Measurements from ENCODE around the gene MYRIP.

Gene MYRIP

GRCh38 chr3:40166997-40167396 is 357.6 kb downstream of the MYRIP start:
- TF ChIP-seq POLR2AphosphoS5 (IDR thresholded peaks at IDR 0.05; ENCODE audit: low read depth, low read length) (no peak), FOXP2 (optimal IDR thresholded peaks at IDR 0.05; ENCODE audit: borderline replicate concordance, extremely low read depth, extremely low read length, insufficient read depth) (no peak), SIN3A (IDR thresholded peaks at IDR 0.05; ENCODE audit: borderline replicate concordance, insufficient read depth, low read length) (no peak), TAF1 (IDR thresholded peaks at IDR 0.05; ENCODE audit: borderline replicate concordance, insufficient read depth, low read length) (no peak)
- TF ChIP-seq, protein P1, sequence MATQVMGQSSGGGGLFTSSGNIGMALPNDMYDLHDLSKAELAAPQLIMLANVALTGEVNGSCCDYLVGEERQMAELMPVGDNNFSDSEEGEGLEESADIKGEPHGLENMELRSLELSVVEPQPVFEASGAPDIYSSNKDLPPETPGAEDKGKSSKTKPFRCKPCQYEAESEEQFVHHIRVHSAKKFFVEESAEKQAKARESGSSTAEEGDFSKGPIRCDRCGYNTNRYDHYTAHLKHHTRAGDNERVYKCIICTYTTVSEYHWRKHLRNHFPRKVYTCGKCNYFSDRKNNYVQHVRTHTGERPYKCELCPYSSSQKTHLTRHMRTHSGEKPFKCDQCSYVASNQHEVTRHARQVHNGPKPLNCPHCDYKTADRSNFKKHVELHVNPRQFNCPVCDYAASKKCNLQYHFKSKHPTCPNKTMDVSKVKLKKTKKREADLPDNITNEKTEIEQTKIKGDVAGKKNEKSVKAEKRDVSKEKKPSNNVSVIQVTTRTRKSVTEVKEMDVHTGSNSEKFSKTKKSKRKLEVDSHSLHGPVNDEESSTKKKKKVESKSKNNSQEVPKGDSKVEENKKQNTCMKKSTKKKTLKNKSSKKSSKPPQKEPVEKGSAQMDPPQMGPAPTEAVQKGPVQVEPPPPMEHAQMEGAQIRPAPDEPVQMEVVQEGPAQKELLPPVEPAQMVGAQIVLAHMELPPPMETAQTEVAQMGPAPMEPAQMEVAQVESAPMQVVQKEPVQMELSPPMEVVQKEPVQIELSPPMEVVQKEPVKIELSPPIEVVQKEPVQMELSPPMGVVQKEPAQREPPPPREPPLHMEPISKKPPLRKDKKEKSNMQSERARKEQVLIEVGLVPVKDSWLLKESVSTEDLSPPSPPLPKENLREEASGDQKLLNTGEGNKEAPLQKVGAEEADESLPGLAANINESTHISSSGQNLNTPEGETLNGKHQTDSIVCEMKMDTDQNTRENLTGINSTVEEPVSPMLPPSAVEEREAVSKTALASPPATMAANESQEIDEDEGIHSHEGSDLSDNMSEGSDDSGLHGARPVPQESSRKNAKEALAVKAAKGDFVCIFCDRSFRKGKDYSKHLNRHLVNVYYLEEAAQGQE (IDR thresholded peaks at IDR 0.05; ENCODE audit: insufficient read depth in 1 of 2, low read depth in 2 of 2, low read length in 2 of 2) = no peak

DNA sequence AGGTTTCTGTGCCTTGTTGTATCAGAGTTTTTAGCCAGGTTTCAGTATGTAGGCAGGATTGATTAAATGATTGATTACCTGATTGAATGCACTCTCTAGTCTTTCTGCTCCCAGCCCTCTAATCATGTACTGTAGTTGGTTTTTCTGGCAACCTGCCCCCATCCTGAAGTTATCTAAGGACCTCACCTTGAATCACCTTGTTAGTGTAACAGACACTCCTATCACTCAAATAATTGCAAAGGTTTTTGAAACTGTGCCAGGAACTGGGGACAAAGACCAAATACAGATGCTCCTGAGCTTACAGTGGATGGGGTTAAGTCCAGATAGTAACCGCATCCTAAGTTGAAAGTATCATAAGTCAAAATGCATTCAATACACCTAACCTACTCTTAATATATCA is 358.5 kb downstream of the MYRIP start:
- TF ChIP-seq FOXP2 (optimal IDR thresholded peaks at IDR 0.05; ENCODE audit: borderline replicate concordance, extremely low read depth, extremely low read length, insufficient read depth) = no peak
- no peak for TF ChIP-seq TAF1 (IDR thresholded peaks at IDR 0.05; ENCODE audit: borderline replicate concordance, insufficient read depth, low read length)
- TF ChIP-seq POLR2AphosphoS5 (IDR thresholded peaks at IDR 0.05; ENCODE audit: low read depth, low read length) = no peak

- TF ChIP-seq SIN3A (IDR thresholded peaks at IDR 0.05; ENCODE audit: borderline replicate concordance, insufficient read depth, low read length) = no peak
- no peak for TF ChIP-seq FOXP2 (optimal IDR thresholded peaks at IDR 0.05; ENCODE audit: borderline replicate concordance, extremely low read depth, extremely low read length, insufficient read depth)
- TF ChIP-seq POLR2AphosphoS5 (IDR thresholded peaks at IDR 0.05; ENCODE audit: low read depth, low read length) = no peak
- TF ChIP-seq, protein P1 (IDR thresholded peaks at IDR 0.05; ENCODE audit: insufficient read depth in 1 of 2, low read depth in 2 of 2, low read length in 2 of 2) = no peak
- TF ChIP-seq TAF1 (IDR thresholded peaks at IDR 0.05; ENCODE audit: borderline replicate concordance, insufficient read depth, low read length) = no peak
Measured at GRCh38 chr3:40169983-40170382, 360.6 kb downstream of the MYRIP start.

DNA sequence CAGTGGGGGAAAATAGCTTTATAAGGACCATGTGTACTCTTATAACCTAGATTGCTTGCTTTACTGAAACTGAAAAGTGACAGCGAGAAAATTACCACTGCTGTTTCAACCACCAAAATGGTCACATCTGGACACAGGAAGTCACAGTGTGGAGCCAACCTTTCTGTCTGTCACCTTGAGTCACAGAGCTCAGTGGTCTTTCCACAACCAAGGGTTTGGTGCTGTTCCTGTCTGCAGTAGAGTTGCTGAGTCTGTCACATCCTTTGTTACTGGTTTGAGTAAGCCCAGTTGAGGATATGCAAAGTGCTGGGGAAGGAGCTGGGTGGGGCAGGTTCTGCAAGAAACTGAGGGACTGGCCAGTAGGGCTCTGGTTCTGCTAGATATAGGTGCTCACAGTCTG is 361.0 kb downstream of the MYRIP start:
- TF ChIP-seq FOXP2 (optimal IDR thresholded peaks at IDR 0.05; ENCODE audit: borderline replicate concordance, extremely low read depth, extremely low read length, insufficient read depth) = no peak
- no peak for TF ChIP-seq SIN3A (IDR thresholded peaks at IDR 0.05; ENCODE audit: borderline replicate concordance, insufficient read depth, low read length)
- no peak for TF ChIP-seq TAF1 (IDR thresholded peaks at IDR 0.05; ENCODE audit: borderline replicate concordance, insufficient read depth, low read length)
- TF ChIP-seq POLR2AphosphoS5 (IDR thresholded peaks at IDR 0.05; ENCODE audit: low read depth, low read length) = no peak
- TF ChIP-seq, protein P1 (IDR thresholded peaks at IDR 0.05; ENCODE audit: insufficient read depth in 1 of 2, low read depth in 2 of 2, low read length in 2 of 2) = no peak

- TF ChIP-seq FOXP2 (optimal IDR thresholded peaks at IDR 0.05; ENCODE audit: borderline replicate concordance, extremely low read depth, extremely low read length, insufficient read depth) (no peak), POLR2AphosphoS5 (IDR thresholded peaks at IDR 0.05; ENCODE audit: low read depth, low read length) (no peak), TAF1 (IDR thresholded peaks at IDR 0.05; ENCODE audit: borderline replicate concordance, insufficient read depth, low read length) (no peak), SIN3A (IDR thresholded peaks at IDR 0.05; ENCODE audit: borderline replicate concordance, insufficient read depth, low read length) (no peak)
- TF ChIP-seq, protein P1 (IDR thresholded peaks at IDR 0.05; ENCODE audit: insufficient read depth in 1 of 2, low read depth in 2 of 2, low read length in 2 of 2) = no peak
Measured at GRCh38 chr3:40172560-40172959, 363.2 kb downstream of the MYRIP start.

All from PFSK-1 (cell line).